GM06990 (cell line): ENCODE measurements around the gene ZDHHC22.

Experiments used
- DNase-seq: peaks from one replicate; pipeline ENCODE4 v3.0.0-alpha.2; 2011; ENCODE audit not compliant: insufficient read length; ENCODE audit errors: extremely low read depth
- H3K27me3 ChIP-seq: replicated peaks from 2 replicates; pipeline ENCODE4 v1.6.0; 2011; ENCODE audit warnings: low read length; ENCODE audit not compliant: control insufficient read depth, insufficient read depth
- H3K36me3 ChIP-seq: 2 replicates; pipeline ENCODE4 v1.5.1; 2011; ENCODE audit warnings: low read length; ENCODE audit not compliant: control insufficient read depth, insufficient read depth
- H3K4me3 ChIP-seq: replicated peaks from 2 replicates; pipeline ENCODE4 v1.5.1; 2011; ENCODE audit warnings: low read depth, mild to moderate bottlenecking, control low read depth, low read length
- CTCF ChIP-seq: IDR thresholded peaks from 2 replicates; pipeline ENCODE4 v1.5.1; 2011; ENCODE audit warnings: low read length, control low read depth, mild to moderate bottlenecking, inconsistent platforms; ENCODE audit not compliant: insufficient read depth, poor library complexity, severe bottlenecking

ZDHHC22 gene

GRCh38 chr14:77123381-77124325 is 17.9 kb downstream of the ZDHHC22 start:
- Histone ChIP-seq H3K36me3 (peaks cover 2% of the 10 kb centered on the region), H3K4me3 (peak overlapping the region; percentile 64; the same call in 1 of the 2 replicates), H3K27me3 (peaks cover 2% of the 10 kb centered on the region)
- no peak for DNase-seq
- TF ChIP-seq CTCF, result no peak

DNA sequence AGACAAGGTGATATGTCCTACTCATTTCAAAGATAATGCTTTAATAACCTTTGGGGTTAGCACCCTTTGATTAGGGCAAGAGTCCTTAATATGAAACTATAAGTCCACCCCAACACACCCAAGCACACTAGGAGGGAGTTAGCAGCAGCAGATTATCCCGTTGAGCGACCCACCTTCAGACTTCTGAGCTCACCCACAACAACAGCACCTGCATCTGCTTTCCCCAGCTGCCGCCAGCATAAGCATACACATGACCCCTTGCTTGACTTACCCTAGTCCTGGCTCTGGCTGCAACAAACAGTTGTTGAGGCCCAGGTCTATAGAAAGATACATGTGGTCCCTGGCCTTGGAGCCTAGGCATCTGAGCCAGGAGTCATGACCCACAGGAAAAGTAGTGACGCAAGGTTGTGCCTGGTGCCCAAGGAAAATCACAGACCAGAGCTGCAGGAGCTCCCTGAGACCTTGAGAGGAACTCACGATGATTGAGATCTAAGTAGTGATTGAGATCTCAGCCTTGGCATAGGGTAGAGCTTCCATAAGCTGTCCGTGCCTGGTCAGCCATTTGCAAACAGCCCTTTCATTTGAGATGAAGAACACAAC is 19.0 kb downstream of the ZDHHC22 start:
- peaks cover 2% of the 10 kb centered on the region for H3K36me3 ChIP-seq
- TF ChIP-seq CTCF, result no peak
- no peak overlapping the region for H3K4me3 ChIP-seq
- H3K27me3 ChIP-seq, result peaks cover under 1% of the 10 kb centered on the region
- DNase-seq, result no peak

GRCh38 chr14:77120771-77121743 is 20.5 kb downstream of the ZDHHC22 start:
- Histone ChIP-seq H3K4me3 (peak overlapping the region; percentile 12), H3K27me3 (no peaks in the 10 kb centered on the region; the same call in none of the 2 replicates), H3K36me3 (peaks cover 2% of the 10 kb centered on the region)
- no peak for TF ChIP-seq CTCF
- peak; percentile 82 for DNase-seq

GRCh38 chr14:77119851-77120250 is 21.7 kb downstream of the ZDHHC22 start:
- Histone ChIP-seq H3K4me3 (no peak overlapping the region), H3K36me3 (peaks cover 2% of the 10 kb centered on the region), H3K27me3 (no peaks in the 10 kb centered on the region)
- no peak for TF ChIP-seq CTCF
- no peak for DNase-seq

DNA sequence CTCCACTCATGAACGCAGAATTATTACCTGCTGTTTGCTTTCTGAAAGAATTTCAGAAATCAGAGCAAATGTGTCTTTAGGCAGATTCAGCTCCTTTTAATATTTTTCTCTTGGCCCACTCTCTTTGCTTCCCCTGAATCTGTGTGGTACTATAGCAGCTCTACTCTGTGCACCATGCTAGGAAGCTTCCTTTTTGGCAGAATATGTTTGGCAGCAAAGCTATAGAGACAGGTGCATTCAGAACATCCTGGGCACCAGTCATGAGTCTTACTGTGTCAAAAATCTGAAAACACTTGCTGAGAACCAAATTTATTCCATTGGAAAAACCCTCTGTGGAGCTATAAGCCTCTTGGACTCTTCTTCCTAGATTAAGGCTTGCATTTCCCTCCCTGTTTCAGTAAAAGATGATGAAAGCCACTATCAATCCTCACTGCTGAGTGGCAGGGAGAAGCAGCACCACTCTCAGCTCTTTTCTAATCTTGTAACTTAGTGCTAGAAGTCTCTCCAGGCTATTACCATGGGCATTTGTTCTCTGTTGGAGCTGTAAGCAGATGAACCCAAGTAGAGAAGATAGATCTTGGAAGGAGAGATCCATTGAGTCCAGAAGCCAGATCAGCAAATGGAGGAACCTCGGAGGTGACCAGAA is 25.3 kb downstream of the ZDHHC22 start:
- no peaks in the 10 kb centered on the region for H3K27me3 ChIP-seq
- peaks cover 9% of the 10 kb centered on the region for H3K36me3 ChIP-seq
- no peak for DNase-seq
- no peak overlapping the region for H3K4me3 ChIP-seq
- no peak for TF ChIP-seq CTCF
